GM11168 (cell line): ENCODE data around the gene COL6A2.
"Not testable (repeated sequence)": the region's sequence is repeated elsewhere in the genome, so short reads cannot be mapped to it uniquely, and the experiment has no call there.

Source experiments
- in situ Hi-C: fragments of 300-500 bp; cut with MboI; formaldehyde crosslinking; loops from one replicate; pipeline ENCODE4 v1.12.0; 2022; ENCODE audit warnings: low sequenced_read_pairs; ENCODE audit not compliant: unreplicated experiment

The COL6A2 gene

GRCh38 chr21:46077674-46078101 is 20.2 kb upstream of the COL6A2 start:
- in situ Hi-C loops = no loop called here

- in situ Hi-C loops = no loop called here
These were observed 19.5 kb upstream of the COL6A2 start for GRCh38 chr21:46078322-46078977.

GRCh38 chr21:46078978-46079351 is 18.9 kb upstream of the COL6A2 start:
- in situ Hi-C loops = no loop called here

GRCh38 chr21:46079352-46080170 is 18.4 kb upstream of the COL6A2 start:
- in situ Hi-C loops = no loop called here

- in situ Hi-C loops = no loop called here
These were observed 17.5 kb upstream of the COL6A2 start for GRCh38 chr21:46080171-46081021.

- in situ Hi-C loops = no loop called here
These were observed 16.7 kb upstream of the COL6A2 start for GRCh38 chr21:46081022-46081861.

- in situ Hi-C loops = no loop called here
These were observed 15.8 kb upstream of the COL6A2 start for GRCh38 chr21:46081862-46082712.

GRCh38 chr21:46082713-46082962 is 15.3 kb upstream of the COL6A2 start:
- in situ Hi-C loops = no loop called here

GRCh38 chr21:46082963-46083790 is 14.7 kb upstream of the COL6A2 start:
- in situ Hi-C loops = no loop called here

GRCh38 chr21:46083791-46084561 is 13.9 kb upstream of the COL6A2 start:
- in situ Hi-C loops = no loop called here

- in situ Hi-C loops = no loop called here
These were observed 13.2 kb upstream of the COL6A2 start for GRCh38 chr21:46084709-46085108.

- in situ Hi-C loops = not testable (repeated sequence)
These were observed 12.7 kb upstream of the COL6A2 start for GRCh38 chr21:46085259-46085658.

GRCh38 chr21:46087641-46088040 is 10.3 kb upstream of the COL6A2 start:
- in situ Hi-C loops = no loop called here

- in situ Hi-C loops = no loop called here
These were observed 9.7 kb upstream of the COL6A2 start for GRCh38 chr21:46088189-46088588.

GRCh38 chr21:46089285-46089684 is 8.6 kb upstream of the COL6A2 start:
- in situ Hi-C loops = no loop called here

- in situ Hi-C loops = no loop called here
These were observed 6.8 kb upstream of the COL6A2 start for GRCh38 chr21:46091118-46091517.

GRCh38 chr21:46091631-46092025 is 6.3 kb upstream of the COL6A2 start:
- in situ Hi-C loops = no loop called here
